Endodermal cell (in vitro differentiated cells): ENCODE results near the gene CD300C. TPM values are rescaled to one million over a fixed set of nuclear protein-coding genes. Genes with fewer than 3 reads are reported as not detected.

Experiments
- DNase-seq: peaks from one replicate; pipeline ENCODE4 v3.0.0-alpha.2; 2017
- H3K27ac ChIP-seq: 2 replicates; pipeline ENCODE4 v1.5.1; 2013; ENCODE audit warnings: mild to moderate bottlenecking, low read depth, low read length, moderate library complexity
- H3K27me3 ChIP-seq: 2 replicates; pipeline ENCODE4 v1.6.1; 2013; ENCODE audit warnings: mild to moderate bottlenecking, low read length, moderate library complexity; ENCODE audit not compliant: insufficient read depth, control insufficient read depth, poor library complexity, severe bottlenecking
- H3K36me3 ChIP-seq: 2 replicates; pipeline ENCODE4 v1.7.0; 2013; ENCODE audit warnings: mild to moderate bottlenecking, low read length, moderate library complexity; ENCODE audit not compliant: control insufficient read depth, insufficient read depth
- H3K4me1 ChIP-seq: one replicate; pipeline ENCODE4 v1.7.0; 2013; ENCODE audit warnings: low read length; ENCODE audit not compliant: control insufficient read depth, insufficient read depth
- H3K4me3 ChIP-seq: 2 replicates; pipeline ENCODE4 v1.5.1; 2013; ENCODE audit warnings: mild to moderate bottlenecking, low read length, moderate library complexity
- H3K9ac ChIP-seq: 2 replicates; pipeline ENCODE4 v1.6.1; 2013; ENCODE audit warnings: mild to moderate bottlenecking, low read length, moderate library complexity; ENCODE audit not compliant: poor library complexity, severe bottlenecking; ENCODE audit errors: extremely low read depth
- H3K9me3 ChIP-seq: 2 replicates; pipeline ENCODE4 v1.6.1; 2013; ENCODE audit warnings: mild to moderate bottlenecking, low read length, moderate library complexity; ENCODE audit not compliant: control insufficient read depth
- H3K27ac Mint-ChIP-seq: 2 replicates; pipeline ENCODE4 v1.8.0; 2020; ENCODE audit warnings: mixed read lengths
- H3K27me3 Mint-ChIP-seq: 2 replicates; pipeline ENCODE4 v1.8.0; 2021; ENCODE audit warnings: mild to moderate bottlenecking, mixed read lengths; ENCODE audit not compliant: insufficient read depth
- H3K36me3 Mint-ChIP-seq: 2 replicates; pipeline ENCODE4 v1.8.0; 2020; ENCODE audit warnings: low read depth, mixed read lengths
- H3K4me1 Mint-ChIP-seq: 2 replicates; pipeline ENCODE4 v1.8.0; 2020; ENCODE audit warnings: mixed read lengths
- H3K4me3 Mint-ChIP-seq: 2 replicates; pipeline ENCODE4 v1.8.0; 2020; ENCODE audit warnings: mild to moderate bottlenecking, moderate library complexity, mixed read lengths
- H3K9me3 Mint-ChIP-seq: 2 replicates; pipeline ENCODE4 v1.8.0; 2020; ENCODE audit warnings: mild to moderate bottlenecking, mixed read lengths
- CTCF ChIP-seq: fragments of 200-600 bp; sonication (generic); conservative IDR thresholded peaks from 2 replicates; pipeline ENCODE4 v1.5.0; 2021; ENCODE audit warnings: antibody characterized with exemption, mild to moderate bottlenecking
- WGBS, 2 experiments: methylation state at CpG; one replicate each; pipeline versions ENCODE4 v1.1.5 to v1.1.7; 2013; ENCODE audit warnings: missing lambda C conversion rate in 2 of 2, mixed read lengths in 1 of 2; ENCODE audit not compliant: insufficient coverage in 1 of 2, insufficient read length in 1 of 2; 5-methylcytosine and 5-hydroxymethylcytosine counted together
- total RNA-seq, 2 donors: library from RNA; stranded (reverse); fragmentation: NEBNext Ultra II Directional in 1 of 2; extraction: Animal tissue kit (Norgen Biotek cat#: 25700) in 1 of 2; gene quantifications; 2 replicates in 1 of 2; 3 replicates in 1 of 2; pipeline ENCODE4 v1.2.1, GENCODE V29; 2021

CD300C gene
- total RNA-seq, 2 donors from 2014 or later: not detected

GRCh38 chr17:74525781-74526288, 20.1 kb downstream of the CD300C start:
- H3K27me3 ChIP-seq: peaks cover 5% of the 10 kb centered on the region

GRCh38 chr17:74525465-74525725, 20.5 kb downstream of the CD300C start:
- no peak for TF ChIP-seq CTCF
- Histone ChIP-seq H3K27ac (no peak overlapping the region), H3K27me3 (peaks cover 5% of the 10 kb centered on the region), H3K4me3 (no peak overlapping the region), H3K36me3 (no peaks in the 10 kb centered on the region), H3K9ac (no peak overlapping the region), H3K9me3 (no peaks in the 10 kb centered on the region), H3K4me1 (no peaks in the 10 kb centered on the region)
- H3K36me3 Mint-ChIP-seq: no peaks in the 10 kb centered on the region
- no peak overlapping the region for H3K4me3 Mint-ChIP-seq
- H3K27me3 Mint-ChIP-seq: peaks cover 44% of the 10 kb centered on the region
- no peak for DNase-seq
- peaks cover 8% of the 10 kb centered on the region for H3K9me3 Mint-ChIP-seq
- 80 to 100% methylated on average over 1 of the region's 1 CpG for WGBS, 2 experiments
- H3K27ac Mint-ChIP-seq: no peak overlapping the region
- H3K4me1 Mint-ChIP-seq: no peaks in the 10 kb centered on the region

More at GRCh38 chr17:74525781-74526288, 20.1 kb downstream of the CD300C start:
- peaks cover 8% of the 10 kb centered on the region for H3K9me3 Mint-ChIP-seq
- H3K4me1 Mint-ChIP-seq: no peaks in the 10 kb centered on the region
- peak; percentile 28 for DNase-seq
- Histone ChIP-seq H3K27ac (no peak overlapping the region), H3K36me3 (no peaks in the 10 kb centered on the region), H3K4me3 (no peak overlapping the region), H3K9me3 (no peaks in the 10 kb centered on the region), H3K9ac (no peak overlapping the region), H3K4me1 (no peaks in the 10 kb centered on the region)
- H3K27me3 Mint-ChIP-seq: peaks cover 45% of the 10 kb centered on the region
- no peak overlapping the region for H3K27ac Mint-ChIP-seq
- TF ChIP-seq CTCF: no peak
- no peaks in the 10 kb centered on the region for H3K36me3 Mint-ChIP-seq
- no peak overlapping the region for H3K4me3 Mint-ChIP-seq
- 91 to 96% methylated on average over 13 to 14 of the region's 14 CpGs for WGBS, 2 experiments

GRCh38 chr17:74524653-74525464, 21.1 kb downstream of the CD300C start:
- 83 to 90% methylated on average over 6 to 11 of the region's 11 CpGs for WGBS, 2 experiments
- Histone ChIP-seq H3K36me3 (no peaks in the 10 kb centered on the region), H3K4me1 (no peaks in the 10 kb centered on the region), H3K27me3 (peaks cover 5% of the 10 kb centered on the region), H3K4me3 (no peak overlapping the region), H3K27ac (no peak overlapping the region), H3K9ac (no peak overlapping the region), H3K9me3 (no peaks in the 10 kb centered on the region)
- Mint-ChIP-seq H3K27ac (no peak overlapping the region), H3K4me1 (no peaks in the 10 kb centered on the region), H3K9me3 (peaks cover 8% of the 10 kb centered on the region), H3K27me3 (peaks cover 39% of the 10 kb centered on the region), H3K36me3 (no peaks in the 10 kb centered on the region), H3K4me3 (no peak overlapping the region)
- no peak for TF ChIP-seq CTCF
- peak; percentile 23 for DNase-seq
